ENCODE results near the gene CDH1.

Gene CDH1

GRCh38 chr16:68737730-68738629, 888 bp downstream of the CDH1 start:
- TF ChIP-seq CTCF (IDR thresholded peaks at IDR 0.05; ENCODE audit: insufficient read depth, low read depth, low read length, missing control alignments), result no peak
- peak; percentile 62 for DNase-seq (ENCODE audit: low read depth)
- peak overlapping the region; percentile 87 for H3K4me3 ChIP-seq (ENCODE audit: low read length)

- peak; percentile 56 for DNase-seq (ENCODE audit: low read depth)
- H3K4me3 ChIP-seq (ENCODE audit: low read length), result peak overlapping the region; percentile 26
- no peak for TF ChIP-seq CTCF (IDR thresholded peaks at IDR 0.05; ENCODE audit: insufficient read depth, low read depth, low read length, missing control alignments)
Measured at GRCh38 chr16:68739964-68740627, 3.0 kb downstream of the CDH1 start.

GRCh38 chr16:68740628-68741346, 3.7 kb downstream of the CDH1 start:
- peak overlapping the region; percentile 26 for H3K4me3 ChIP-seq (ENCODE audit: low read length)
- TF ChIP-seq CTCF (IDR thresholded peaks at IDR 0.05; ENCODE audit: insufficient read depth, low read depth, low read length, missing control alignments), result no peak
- DNase-seq (ENCODE audit: low read depth), result no peak

- peak overlapping the region; percentile 23 for H3K4me3 ChIP-seq (ENCODE audit: low read length)
- DNase-seq (ENCODE audit: low read depth), result no peak
- no peak for TF ChIP-seq CTCF (IDR thresholded peaks at IDR 0.05; ENCODE audit: insufficient read depth, low read depth, low read length, missing control alignments)
Measured at GRCh38 chr16:68743664-68744063, 6.6 kb downstream of the CDH1 start.

GRCh38 chr16:68744744-68745280, 7.7 kb downstream of the CDH1 start:
- peak; percentile 98 for DNase-seq (ENCODE audit: low read depth)
- peak overlapping the region; percentile 39 for H3K4me3 ChIP-seq (ENCODE audit: low read length)
- TF ChIP-seq CTCF (IDR thresholded peaks at IDR 0.05; ENCODE audit: insufficient read depth, low read depth, low read length, missing control alignments), result no peak

GRCh38 chr16:68746951-68747350, 9.9 kb downstream of the CDH1 start:
- no peak for DNase-seq (ENCODE audit: low read depth)
- no peak overlapping the region for H3K4me3 ChIP-seq (ENCODE audit: low read length)
- no peak for TF ChIP-seq CTCF (IDR thresholded peaks at IDR 0.05; ENCODE audit: insufficient read depth, low read depth, low read length, missing control alignments)
